Astrocyte of the hippocampus (primary cell): ENCODE results near the gene PIERCE2.
"Not testable (repeated sequence)": the region's sequence is repeated elsewhere in the genome, so short reads cannot be mapped to it uniquely, and the experiment has no call there.

Source experiments
- DNase-seq: peaks from one replicate; pipeline ENCODE4 v3.0.0; 2011; ENCODE audit warnings: low read depth, low spot score

PIERCE2 gene

GRCh38 chr15:55434989-55435825 is 26.9 kb downstream of the PIERCE2 start:
- peak; percentile 71 for DNase-seq

GRCh38 chr15:55443141-55443540 is 34.8 kb downstream of the PIERCE2 start:
- DNase-seq: not testable (repeated sequence)

- not testable (repeated sequence) for DNase-seq
These were observed 37.6 kb downstream of the PIERCE2 start for GRCh38 chr15:55445936-55446335.

- DNase-seq: not testable (repeated sequence)
These were observed 38.2 kb downstream of the PIERCE2 start for GRCh38 chr15:55446379-55447029.

GRCh38 chr15:55447030-55447394 is 38.7 kb downstream of the PIERCE2 start:
- not testable (repeated sequence) for DNase-seq

GRCh38 chr15:55457401-55458022 is 49.2 kb downstream of the PIERCE2 start:
- DNase-seq: no peak

- no peak for DNase-seq
These were observed 53.2 kb downstream of the PIERCE2 start for GRCh38 chr15:55461447-55461846.

- no peak for DNase-seq
These were observed 60.0 kb downstream of the PIERCE2 start for GRCh38 chr15:55468321-55468720.
